GM21825 (cell line): ENCODE results near the gene RYR3.

Source experiments
- ATAC-seq: cut with Tn5 transposase; IDR thresholded peaks from one replicate; pipeline ENCODE4 v1.9.1; 2021; ENCODE audit warnings: mild to moderate bottlenecking, moderate library complexity; ENCODE audit not compliant: unreplicated experiment

RYR3 gene

DNA sequence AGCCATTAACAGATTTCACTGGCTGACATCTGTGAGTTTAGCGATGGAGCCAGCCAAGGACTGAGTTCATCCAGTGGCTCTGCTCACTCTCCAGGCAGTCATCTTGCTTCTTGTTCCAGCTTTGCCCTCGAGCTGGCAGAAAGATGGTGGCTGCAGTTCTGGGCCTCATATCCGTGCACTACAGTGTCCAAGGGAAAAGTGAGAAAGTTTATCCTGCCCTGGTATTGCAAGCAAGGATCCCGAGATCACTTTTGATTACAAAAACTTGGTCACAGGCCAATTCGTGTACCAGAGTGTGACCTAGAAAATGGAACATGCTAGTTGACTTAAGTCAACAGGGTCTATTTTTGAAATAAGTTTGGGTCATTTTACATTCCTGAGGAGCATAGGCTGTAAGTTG, 369.6 kb downstream of the RYR3 start:
- no peak for ATAC-seq

DNA sequence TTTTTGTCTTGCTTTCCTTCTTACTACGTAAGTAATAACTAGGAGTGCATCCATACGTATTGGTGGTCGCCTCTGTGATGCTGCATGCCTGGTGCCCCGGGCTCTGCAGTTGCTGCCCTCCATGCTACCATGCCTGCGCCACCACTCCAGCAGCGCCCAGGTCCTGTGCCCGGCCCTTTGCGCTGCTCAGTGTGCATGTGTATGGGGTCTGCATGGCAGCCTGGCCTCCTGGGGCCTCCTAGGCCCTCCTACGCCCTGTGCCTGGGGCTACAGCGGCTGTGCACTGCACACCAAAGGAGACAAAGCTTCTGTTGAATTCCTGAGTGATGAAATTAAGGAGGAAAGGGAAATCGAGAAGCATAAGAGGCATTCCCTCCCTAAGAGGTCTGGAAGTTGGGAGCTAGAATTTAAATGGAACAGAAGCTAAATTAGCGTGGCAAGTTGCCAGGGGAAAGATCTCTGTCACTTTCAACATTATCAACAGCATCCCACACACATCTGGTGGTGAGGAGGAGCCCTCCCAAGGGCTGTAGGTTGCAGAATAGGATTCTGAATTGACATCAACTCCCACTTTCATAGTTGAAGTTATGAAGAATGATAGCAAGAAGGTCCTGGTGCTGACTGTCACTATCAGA, 382.5 kb downstream of the RYR3 start:
- no peak for ATAC-seq

DNA sequence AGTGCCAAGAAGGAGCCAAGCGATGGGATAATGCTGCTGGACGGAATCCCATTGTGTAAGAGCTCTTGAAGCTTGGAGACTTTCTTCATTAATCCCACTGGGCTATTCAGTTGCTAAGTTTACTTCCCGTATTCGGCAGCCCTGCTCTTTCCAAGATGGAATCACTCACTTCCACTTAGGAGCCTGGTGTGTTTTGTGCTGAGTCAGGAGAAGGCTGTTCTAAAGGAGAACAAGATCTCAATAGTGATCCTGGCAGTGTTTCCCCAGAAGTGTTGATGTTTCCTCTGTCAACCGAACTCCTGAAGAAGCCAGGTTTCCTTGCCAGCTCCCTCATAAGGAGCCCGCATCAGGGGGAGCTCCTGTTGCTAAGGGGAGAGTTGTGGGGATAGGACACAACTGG, 387.4 kb downstream of the RYR3 start:
- ATAC-seq, result no peak

DNA sequence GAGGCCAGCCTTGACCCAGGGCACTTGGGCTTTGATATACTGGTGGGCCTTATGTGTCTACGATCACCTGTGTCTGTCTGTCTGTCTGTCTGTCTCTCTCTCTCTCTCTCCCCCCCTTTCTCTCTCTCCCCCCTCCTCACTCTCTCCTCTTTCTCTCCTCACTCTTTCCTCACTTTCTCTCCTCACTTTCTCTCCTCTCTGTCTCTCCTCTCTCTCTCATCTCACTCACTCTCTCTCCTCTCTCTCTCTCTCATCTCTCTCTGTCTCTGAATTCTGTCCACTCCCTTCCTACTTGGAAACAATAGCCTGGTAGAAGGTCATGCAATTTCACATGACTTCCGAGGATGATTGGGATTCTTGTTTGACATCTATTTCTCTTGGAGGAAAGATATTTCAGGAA, 388.4 kb downstream of the RYR3 start:
- no peak for ATAC-seq

DNA sequence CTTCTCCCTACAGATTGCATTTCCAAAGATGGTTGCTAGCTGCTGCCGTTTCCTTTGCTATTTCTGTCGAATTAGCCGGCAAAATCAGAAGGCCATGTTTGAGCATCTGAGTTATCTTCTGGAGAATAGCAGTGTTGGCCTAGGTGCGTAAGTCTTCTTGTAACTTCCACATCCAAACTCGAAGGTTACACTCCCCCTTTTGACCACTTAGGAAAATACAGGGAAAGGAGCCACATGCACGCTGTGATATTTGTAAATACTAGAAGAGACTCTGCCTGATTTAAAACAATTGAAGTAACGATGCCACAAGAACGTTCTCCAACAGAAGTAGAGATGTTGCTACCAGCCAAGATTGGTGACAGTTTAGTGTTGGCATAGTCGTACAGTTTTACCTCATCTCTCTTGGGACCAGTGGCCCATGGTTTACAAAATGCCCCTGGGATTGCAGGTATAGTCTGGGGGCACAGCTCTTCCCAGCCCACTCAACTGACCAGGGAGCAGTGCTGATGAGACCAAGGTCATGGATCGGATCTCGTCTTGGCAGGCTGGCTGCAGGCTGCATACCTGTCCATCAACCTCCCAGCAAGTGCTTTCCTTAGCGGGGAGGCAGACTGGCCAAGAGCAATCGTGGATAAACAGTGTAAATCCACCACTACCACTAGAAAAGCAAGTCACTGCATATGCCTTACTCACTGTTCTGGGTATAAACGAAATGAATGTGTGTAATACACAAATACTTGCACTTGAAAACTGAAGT, 389.1 kb downstream of the RYR3 start:
- ATAC-seq, result no peak

DNA sequence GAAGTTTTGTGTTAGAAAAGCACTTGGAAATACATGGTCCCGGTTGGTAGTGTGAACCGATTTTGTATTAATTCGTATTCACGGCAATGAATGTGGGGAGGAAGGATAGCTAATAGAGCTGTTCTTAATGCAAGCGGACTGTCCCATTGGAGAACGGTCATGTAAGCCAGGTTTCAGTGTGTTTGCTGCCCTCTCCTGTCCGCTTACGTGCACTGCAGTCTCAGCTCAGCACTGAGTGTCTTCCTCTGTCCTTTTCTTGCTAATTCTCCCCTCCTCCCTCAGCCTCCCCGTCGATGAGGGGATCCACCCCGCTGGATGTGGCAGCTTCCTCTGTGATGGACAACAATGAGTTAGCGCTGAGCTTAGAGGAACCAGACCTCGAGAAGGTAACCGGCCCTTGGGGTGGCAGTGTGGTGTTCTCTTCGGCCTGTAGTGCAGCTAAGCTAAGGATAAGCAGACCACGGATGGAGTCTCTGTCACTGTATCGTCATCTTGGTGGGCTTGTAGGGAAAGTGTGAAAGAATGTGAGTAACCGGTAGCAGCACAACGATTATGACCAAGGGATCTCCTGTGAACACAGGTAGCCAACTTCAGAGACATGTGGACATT, 390.0 kb downstream of the RYR3 start:
- peak; percentile 78 for ATAC-seq

DNA sequence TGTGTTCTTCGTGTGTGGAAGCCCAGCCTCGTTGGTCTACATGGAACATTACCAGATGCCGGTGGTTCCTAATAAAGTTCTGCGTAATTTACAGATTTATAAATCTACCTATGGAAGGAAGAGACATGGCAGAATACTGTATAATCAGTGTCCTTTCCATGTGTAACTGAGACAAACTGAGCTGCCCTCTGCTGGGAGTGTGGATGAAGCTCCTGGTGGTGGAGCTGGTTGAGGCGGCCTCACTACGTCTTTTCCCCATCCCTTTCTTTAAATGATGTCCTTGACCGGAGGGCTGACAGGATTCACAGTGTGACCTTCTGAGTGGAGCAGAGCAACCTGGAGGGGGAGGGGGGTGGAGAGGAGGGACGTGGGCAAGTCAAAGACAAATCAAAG, 390.5 kb downstream of the RYR3 start:
- ATAC-seq, result no peak

DNA sequence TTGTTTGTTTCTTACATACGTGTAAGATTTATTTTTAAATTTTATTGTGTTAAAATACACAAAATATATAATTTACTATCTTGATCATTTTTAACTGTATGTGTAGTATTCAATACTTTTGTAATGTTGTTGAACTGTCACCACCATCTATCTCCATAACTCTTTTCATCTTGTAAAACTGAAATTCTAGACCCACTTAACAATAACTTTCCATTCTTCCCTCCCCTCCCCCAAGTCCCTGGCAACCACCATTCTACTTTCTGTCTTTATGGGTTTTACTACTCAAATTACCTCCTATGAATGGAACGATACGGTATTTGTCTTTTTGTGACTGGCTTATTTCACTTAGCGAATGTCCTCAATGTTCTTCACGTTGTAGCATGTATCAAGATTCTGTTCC, 395.4 kb downstream of the RYR3 start:
- ATAC-seq, result no peak

DNA sequence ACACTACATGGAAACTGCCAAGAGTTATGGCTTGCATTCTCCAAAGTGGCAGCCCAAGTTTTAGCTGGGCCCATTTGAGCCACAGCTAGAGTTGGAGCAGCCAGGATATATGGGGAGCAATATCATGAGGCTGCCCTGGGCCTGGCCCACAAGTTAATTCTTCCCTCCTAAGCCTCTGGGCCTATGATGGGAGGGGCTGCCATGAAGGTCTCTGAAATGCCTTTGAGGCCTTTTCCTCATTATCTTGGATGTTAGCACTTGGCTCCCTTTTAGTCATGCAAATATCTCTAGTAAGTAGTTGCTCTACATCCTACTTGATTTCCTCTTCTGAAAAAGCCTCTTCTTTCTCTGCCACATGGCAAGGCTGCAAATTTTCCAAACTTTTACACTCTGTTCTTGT, 400.0 kb downstream of the RYR3 start:
- ATAC-seq, result no peak

DNA sequence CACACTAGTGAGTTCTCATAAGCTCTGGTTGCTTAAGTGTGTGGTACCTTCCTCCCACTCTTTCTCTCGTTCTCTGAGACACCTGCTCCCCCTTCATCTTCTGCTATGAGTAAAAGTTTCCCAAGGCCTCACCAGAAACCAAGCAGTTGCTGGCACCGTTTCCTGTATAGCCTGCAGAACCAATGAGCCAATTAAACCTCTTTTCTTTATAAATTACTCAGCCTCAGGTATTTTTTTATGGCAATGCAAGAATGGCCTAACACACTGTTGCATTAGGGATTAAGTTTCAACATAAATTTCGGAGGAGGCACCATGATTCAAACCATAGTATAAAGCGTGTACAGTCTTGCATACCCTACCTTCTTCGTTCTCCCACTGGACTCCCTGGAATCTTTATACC, 405.3 kb downstream of the RYR3 start:
- ATAC-seq, result no peak

DNA sequence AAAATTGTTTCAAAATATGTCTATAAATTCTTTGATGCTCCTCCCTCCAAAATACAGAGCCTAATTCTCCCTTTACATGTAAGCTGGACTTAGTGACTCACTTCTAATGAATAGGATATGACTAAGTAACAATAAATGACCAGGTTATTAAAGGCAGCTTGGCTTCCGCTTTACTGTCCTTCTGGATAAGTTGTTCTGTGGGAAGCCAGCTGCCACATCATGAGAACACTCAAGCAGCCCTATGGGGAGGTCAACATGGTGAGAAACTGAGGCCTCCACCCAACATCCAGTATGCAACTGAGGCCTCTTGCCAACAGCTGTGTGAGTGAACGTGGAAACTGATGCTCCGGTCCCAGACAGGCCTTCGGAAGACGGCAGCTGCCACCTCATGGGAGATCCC, 410.2 kb downstream of the RYR3 start:
- ATAC-seq, result no peak

DNA sequence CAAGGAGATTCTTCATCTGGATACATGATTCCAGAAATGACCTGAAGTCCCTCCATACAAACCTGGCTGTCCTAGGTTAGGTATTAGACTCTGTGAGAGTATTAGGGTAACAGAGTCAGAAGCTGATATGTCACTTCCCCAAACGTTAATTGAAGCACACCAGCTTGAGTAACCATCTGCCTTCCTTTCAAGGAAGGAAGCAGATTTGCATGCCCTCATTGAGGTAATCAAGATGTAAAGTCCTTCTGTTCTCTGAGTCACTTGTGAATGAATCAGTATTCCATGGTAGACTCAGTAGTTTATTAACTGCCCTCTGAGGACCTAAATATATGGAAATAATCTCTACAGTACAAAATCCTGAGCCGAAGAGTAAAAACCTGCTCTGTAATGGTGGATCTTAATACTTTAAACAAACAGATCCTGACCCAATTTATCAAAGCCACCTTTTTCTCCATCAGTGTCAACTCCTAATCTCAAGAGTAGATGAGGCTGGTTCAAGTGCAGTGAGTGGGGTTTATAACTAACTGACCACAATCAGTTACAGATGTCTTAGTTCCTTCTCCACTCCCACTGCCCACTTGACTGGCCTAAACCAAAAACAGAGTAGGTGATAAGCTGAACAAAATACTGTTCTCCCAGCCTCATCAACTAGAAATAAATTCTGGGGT, 411.4 kb downstream of the RYR3 start:
- ATAC-seq, result peak; percentile 92

DNA sequence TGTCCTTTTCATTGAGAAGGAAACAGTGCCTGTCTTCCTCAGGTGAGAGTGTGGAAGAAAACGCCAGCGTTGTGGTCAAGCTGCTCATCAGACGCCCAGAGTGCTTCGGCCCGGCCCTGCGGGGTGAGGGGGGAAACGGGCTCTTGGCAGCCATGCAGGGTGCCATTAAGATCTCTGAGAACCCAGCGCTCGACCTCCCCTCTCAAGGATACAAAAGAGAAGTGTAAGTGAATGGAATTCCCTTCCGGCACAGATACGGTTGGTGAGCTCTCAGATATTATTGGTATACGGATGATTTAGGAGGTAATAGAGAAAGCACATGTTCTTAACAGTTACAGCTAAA, 411.9 kb downstream of the RYR3 start:
- no peak for ATAC-seq

DNA sequence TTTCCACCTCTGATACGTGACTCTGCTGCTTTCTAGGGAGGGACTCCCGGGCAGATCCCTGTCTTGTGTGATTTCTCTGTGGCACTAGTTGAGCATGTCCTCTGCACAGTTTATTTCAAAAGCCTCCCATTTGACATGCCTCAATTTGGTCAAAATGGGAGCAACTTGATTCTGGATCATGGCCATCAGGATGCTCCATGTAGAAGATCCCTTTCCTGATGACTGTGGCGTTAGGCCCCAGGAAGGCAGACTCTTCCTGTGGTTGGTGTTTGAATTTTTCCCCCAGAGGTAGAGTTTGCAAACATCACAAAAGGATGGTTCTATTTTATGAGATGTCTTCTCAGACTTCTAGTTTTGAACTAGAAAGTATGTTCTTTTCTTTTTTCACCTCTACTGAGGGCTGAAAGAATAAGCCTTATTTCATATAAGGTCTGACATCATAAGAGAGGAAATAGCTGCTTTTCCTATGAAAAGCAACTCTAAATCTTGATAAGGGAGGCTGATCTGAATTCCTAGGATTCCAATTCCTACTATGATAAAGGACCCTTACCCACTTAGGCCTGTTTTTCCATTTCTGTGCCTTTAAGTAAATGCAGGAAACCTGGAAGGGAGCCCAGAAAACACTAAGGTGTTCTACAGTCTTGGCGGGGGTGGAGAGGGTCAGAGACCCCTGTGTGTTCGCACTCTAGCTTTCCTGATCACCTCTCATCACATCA, 413.7 kb downstream of the RYR3 start:
- no peak for ATAC-seq

DNA sequence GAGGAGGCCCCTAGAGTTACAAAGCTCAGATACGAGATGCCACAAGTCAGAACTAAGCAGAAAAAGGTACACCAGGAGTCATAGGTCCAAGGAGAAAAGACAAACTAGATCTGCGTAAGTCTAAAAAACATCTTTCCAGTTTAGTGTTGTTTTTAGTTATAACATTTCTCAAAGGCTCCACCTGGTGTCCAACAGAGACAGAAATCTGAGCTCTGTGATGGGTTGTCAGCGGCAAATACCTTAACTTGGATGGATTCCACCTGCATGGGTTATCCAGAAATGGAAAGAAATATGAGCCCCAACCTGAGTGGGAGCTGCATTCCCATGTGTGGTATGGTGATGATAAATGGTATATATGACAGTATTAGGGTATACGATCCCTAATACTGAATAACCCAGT, 418.9 kb downstream of the RYR3 start:
- no peak for ATAC-seq

DNA sequence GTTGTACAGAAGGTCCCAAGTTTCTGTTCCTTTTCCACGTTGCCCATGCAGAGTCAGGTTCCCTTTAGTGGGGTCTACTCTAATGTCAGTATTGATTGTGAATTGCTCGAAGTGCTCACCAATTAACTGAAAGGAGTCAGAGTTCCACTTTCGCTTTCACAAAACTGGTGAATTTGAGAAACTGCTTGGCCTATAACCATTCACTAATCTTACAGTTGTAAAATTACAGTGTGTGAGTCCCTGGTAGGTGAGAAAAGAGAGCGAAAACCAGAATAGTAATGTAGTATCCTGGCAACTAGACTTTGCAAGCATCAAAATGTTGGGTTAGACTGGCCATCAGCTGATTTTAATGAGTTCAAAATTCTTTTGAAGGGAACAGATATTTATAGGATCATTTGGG, 420.0 kb downstream of the RYR3 start:
- ATAC-seq, result no peak

DNA sequence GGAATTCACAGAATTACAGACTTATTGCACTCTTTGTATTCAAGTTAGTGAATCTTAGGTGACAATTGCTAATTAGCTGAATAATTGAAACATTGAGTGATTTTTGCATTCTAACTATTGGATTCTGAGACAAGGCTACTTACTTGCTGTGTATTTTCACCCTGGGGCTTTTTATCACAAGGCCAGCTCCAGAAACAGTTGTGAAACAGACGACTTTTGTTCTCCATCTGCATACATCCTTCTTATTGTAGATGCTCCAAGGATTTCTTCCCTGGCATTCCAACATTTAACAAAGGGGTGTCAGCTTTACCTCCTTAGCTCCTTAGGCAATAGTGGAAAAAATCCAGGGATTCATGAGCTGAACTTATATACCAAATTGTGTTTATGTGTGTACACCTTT, 424.4 kb downstream of the RYR3 start:
- no peak for ATAC-seq

DNA sequence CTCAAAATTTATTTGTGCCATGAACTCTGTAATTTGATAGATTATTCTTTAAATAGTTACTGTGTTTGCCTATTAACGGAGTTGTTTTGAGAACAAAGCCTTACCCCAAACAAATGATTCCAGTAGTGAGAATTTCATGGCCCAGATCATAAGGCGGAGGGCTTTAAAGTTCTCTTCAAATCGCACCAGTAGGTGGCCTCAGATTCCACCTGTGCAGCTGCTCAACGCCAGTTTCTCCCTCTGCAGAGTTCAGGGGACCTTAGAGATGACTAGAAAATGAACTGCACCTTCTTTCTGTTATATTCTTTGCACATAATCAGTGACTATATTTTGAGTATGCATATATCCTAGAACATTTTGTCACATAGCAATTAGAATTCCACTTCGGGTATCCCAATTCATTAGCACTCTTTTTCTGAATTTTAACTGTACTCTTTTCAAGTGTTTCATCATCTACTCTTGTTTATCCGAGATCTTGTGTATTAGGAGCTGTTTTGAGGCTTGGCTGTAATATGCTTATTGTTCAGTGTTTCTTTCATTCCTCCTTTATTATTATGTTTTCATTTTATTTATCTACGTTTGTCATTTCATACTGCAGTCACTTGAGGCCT, 425.0 kb downstream of the RYR3 start:
- no peak for ATAC-seq

DNA sequence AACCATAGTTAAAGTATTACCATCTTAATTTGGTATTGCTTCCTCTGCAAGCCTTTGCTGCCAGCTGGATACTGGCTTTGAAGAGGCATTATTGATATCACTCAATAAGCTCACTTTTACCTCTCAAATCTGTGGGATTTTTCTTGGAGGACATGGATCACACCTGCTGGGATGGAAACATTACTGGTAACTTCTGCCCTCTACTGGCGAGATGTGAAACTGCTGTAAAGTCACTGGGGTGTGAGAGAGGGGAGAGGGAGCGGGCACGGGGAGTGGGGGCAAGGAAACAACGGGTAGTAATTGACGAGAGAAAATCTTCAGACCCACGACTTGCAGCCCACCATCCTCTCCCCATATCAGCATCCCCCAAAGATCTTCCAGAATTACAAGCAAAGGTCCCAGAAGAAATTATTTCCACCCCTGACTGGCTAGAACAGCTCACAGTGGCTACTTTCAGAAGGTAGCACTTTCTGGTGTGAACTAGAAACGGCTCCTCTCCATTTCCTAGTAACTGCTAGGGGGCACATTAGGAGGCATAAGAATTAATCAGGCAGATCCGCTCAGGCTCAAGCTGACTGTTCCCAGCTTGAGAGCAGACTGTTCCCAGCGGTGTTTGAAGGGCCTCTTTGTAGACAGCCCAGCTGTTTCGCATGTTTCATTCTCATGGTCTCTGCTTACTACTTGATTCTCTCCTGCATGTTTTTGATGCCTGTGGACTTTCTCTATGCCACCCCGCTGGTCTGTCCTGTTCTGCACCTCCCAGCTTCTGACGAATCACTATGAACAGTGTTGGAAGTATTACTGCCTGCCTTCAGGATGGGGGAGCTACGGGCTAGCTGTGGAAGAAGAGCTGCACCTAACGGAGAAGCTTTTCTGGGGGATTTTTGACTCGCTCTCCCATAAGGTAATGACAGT, 427.2 kb downstream of the RYR3 start:
- no peak for ATAC-seq
